Activated naive CD4-positive, alpha-beta T cell treated with anti-CD3 and anti-CD28 coated beads, Interleukin-2, amount 50 U/mL, for 24 hours (primary cell): Measurements from ENCODE around the gene DVL3.
A peak's percentile ranks its signal among the peaks of the same experiment; 100 is the strongest.
"Not testable (repeated sequence)": the region's sequence is repeated elsewhere in the genome, so short reads cannot be mapped to it uniquely, and the experiment has no call there.

Source experiments
- H3K27ac Mint-ChIP-seq: one replicate; pipeline ENCODE4 v1.8.0; 2021; ENCODE audit warnings: mild to moderate bottlenecking, mixed read lengths
- H3K27me3 Mint-ChIP-seq: one replicate; pipeline ENCODE4 v1.8.0; 2021; ENCODE audit warnings: mixed read lengths
- H3K36me3 Mint-ChIP-seq: one replicate; pipeline ENCODE4 v1.8.0; 2021; ENCODE audit warnings: mixed read lengths
- H3K4me1 Mint-ChIP-seq: one replicate; pipeline ENCODE4 v1.8.0; 2021; ENCODE audit warnings: mixed read lengths
- H3K4me3 Mint-ChIP-seq: one replicate; pipeline ENCODE4 v1.8.0; 2021; ENCODE audit warnings: mild to moderate bottlenecking, mixed read lengths
- H3K9me3 Mint-ChIP-seq: one replicate; pipeline ENCODE4 v1.8.0; 2021; ENCODE audit warnings: mixed read lengths

DVL3 gene

DNA sequence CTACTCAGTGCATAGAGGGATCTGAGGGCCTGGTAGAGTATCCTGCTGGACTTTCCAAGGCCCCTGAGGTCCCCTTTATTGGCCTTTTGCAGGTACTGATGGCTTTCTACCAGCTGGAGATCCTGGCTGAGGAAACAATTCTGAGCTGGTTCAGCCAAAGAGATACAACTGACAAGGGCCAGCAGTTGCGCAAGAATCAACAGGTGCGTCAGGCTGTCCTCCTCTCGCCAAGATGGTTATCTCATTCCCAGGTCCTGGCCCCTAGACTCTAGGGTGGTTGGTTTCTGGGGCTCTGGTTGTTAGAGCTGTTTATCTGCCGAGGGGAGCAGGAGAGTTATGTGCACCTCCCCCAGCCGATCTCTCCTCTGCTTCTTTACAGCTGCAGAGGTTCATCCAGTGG is 10.7 kb upstream of the DVL3 start:
- H3K36me3 Mint-ChIP-seq: peaks cover 6% of the 10 kb centered on the region
- H3K27ac Mint-ChIP-seq: no peak overlapping the region
- no peak overlapping the region for H3K4me3 Mint-ChIP-seq
- no peaks in the 10 kb centered on the region for H3K9me3 Mint-ChIP-seq
- H3K27me3 Mint-ChIP-seq: no peaks in the 10 kb centered on the region
- H3K4me1 Mint-ChIP-seq: no peaks in the 10 kb centered on the region

- no peak overlapping the region for H3K4me3 Mint-ChIP-seq
- no peaks in the 10 kb centered on the region for H3K4me1 Mint-ChIP-seq
- H3K9me3 Mint-ChIP-seq: no peaks in the 10 kb centered on the region
- no peaks in the 10 kb centered on the region for H3K27me3 Mint-ChIP-seq
- no peak overlapping the region for H3K27ac Mint-ChIP-seq
- peaks cover 4% of the 10 kb centered on the region for H3K36me3 Mint-ChIP-seq
Observed at GRCh38 chr3:184145111-184145524, 10.1 kb upstream of the DVL3 start.

DNA sequence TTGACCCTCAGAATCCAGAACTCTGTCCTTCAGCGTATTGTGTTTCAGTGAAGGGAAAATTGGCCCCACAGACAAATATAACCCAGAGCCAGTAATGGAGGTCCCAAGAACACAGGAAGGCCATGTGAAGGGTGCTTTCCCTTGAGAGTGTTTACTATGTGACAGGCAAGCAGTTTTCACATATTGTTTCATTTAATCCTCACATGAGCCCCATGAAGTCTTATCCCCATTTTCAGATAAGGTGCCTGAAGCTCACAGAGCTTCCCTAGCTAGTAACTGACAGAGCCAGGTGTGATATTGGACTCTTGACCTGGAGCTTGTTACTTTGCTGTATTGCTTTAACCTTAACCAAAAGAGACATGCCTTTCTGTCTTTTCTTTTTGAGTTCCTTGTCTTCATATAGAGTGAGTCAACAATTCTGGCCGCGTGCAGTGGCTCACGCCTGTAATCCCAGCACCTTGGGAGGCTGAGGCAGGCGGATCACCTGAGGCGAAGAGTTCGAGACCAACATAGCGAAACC is 9.4 kb upstream of the DVL3 start:
- Mint-ChIP-seq H3K4me3 (no peak overlapping the region), H3K36me3 (no peaks in the 10 kb centered on the region), H3K27me3 (no peaks in the 10 kb centered on the region), H3K27ac (no peak overlapping the region), H3K9me3 (no peaks in the 10 kb centered on the region), H3K4me1 (no peaks in the 10 kb centered on the region)

DNA sequence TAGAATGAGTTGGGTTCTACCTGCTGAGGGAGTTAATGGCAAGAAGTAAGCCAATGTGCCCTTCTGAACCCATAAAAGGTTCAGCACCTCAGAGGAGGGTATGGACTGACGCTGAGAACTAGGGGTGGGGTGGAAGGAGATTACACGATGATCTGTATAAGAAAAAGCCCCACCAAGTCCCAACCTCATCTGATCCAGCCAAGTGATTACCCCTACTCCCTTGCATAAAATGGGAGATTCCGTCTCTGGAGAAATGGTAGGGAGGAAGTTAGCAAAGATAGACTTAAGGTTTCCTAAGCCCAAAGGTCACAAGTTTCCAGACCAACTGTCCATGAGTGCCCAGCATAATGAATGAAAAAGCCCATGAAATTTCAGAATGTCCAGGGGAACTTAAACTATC is 7.1 kb upstream of the DVL3 start:
- no peaks in the 10 kb centered on the region for H3K9me3 Mint-ChIP-seq
- H3K36me3 Mint-ChIP-seq: no peaks in the 10 kb centered on the region
- no peaks in the 10 kb centered on the region for H3K4me1 Mint-ChIP-seq
- H3K27ac Mint-ChIP-seq: no peak overlapping the region
- no peaks in the 10 kb centered on the region for H3K27me3 Mint-ChIP-seq
- H3K4me3 Mint-ChIP-seq: no peak overlapping the region

DNA sequence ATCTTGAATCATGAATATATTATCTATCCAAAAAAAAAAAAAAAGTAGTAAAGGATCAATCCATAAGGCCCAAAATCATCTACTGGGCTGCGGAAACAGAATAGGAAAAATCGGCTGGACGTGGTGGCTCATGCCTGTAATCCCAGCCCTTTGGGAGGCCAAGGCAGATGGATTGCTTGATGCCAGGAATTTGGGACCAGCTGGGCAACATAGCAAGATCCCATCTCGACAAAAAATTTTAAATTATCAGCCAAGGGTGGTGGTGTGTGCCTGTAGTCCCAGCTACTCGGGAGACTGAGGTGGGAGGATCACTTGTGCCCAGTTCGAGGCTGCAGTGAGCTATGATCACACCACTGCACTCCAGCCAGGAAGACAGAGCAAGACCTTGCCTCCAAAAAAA is 6.1 kb upstream of the DVL3 start:
- Mint-ChIP-seq H3K4me1 (no peaks in the 10 kb centered on the region), H3K36me3 (no peaks in the 10 kb centered on the region), H3K27ac (no peak overlapping the region), H3K27me3 (no peaks in the 10 kb centered on the region), H3K9me3 (no peaks in the 10 kb centered on the region), H3K4me3 (no peak overlapping the region)

DNA sequence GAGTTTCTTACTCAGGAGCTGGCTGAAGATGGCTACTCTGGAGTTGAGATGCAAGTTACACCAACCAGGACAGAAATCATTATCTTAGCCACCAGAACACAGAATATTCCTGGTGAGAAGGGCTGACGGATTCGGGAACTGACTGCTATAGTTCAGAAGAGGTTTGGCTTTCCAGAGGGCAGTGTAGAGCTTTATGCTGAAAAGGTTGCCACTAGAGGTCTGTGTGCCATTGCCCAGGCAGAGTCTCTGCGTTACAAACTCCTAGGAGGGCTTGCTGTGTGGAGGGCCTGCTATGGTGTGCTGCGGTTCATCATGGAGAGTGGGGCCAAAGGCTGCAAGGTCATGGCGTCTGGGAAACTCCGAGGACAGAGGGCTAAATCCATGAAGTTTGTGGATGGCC is 5.4 kb upstream of the DVL3 start:
- not testable (repeated sequence) for H3K27ac Mint-ChIP-seq, H3K36me3 Mint-ChIP-seq, H3K4me3 Mint-ChIP-seq

GRCh38 chr3:184155644-184156521 is 706 bp downstream of the DVL3 start:
- Mint-ChIP-seq H3K9me3 (no peaks in the 10 kb centered on the region), H3K27ac (peak overlapping the region; percentile 95), H3K4me1 (peaks cover 25% of the 10 kb centered on the region), H3K4me3 (peak overlapping the region; percentile 97), H3K36me3 (no peaks in the 10 kb centered on the region), H3K27me3 (no peaks in the 10 kb centered on the region)

More for the DNA sequence above, 5.4 kb upstream of the DVL3 start:
- not testable (repeated sequence) for H3K9me3 Mint-ChIP-seq, H3K27me3 Mint-ChIP-seq, H3K4me1 Mint-ChIP-seq

GRCh38 chr3:184156522-184156955 is 1.4 kb downstream of the DVL3 start:
- Mint-ChIP-seq H3K4me3 (peak overlapping the region; percentile 97), H3K36me3 (no peaks in the 10 kb centered on the region), H3K4me1 (peaks cover 28% of the 10 kb centered on the region), H3K9me3 (no peaks in the 10 kb centered on the region), H3K27me3 (no peaks in the 10 kb centered on the region), H3K27ac (no peak overlapping the region)

DNA sequence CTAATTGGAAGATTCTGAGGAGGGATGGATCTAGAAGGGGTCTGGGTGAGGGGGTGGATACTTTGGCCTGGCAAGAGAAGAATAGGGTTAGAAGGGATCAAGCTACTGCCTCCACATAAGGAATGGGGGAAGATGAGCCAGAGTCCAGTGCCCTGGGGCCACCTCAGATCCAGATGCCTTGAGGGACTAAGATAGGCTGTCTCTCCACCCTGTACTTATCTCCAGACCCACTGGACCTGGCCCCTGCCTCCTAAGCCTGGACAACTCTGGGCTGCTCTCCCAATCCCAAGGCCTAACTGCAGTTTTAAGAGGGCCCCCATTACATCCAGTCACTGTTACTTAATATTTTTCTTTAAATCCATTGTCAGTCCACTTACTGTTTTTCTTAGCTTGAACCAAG is 2.0 kb downstream of the DVL3 start:
- Mint-ChIP-seq H3K9me3 (no peaks in the 10 kb centered on the region), H3K27ac (peak overlapping the region; percentile 19), H3K27me3 (no peaks in the 10 kb centered on the region), H3K36me3 (no peaks in the 10 kb centered on the region), H3K4me3 (peak overlapping the region; percentile 97), H3K4me1 (peaks cover 30% of the 10 kb centered on the region)

GRCh38 chr3:184158404-184158803 is 3.2 kb downstream of the DVL3 start:
- H3K36me3 Mint-ChIP-seq: no peaks in the 10 kb centered on the region
- no peak overlapping the region for H3K4me3 Mint-ChIP-seq
- H3K27ac Mint-ChIP-seq: no peak overlapping the region
- peaks cover 30% of the 10 kb centered on the region for H3K4me1 Mint-ChIP-seq
- no peaks in the 10 kb centered on the region for H3K27me3 Mint-ChIP-seq
- no peaks in the 10 kb centered on the region for H3K9me3 Mint-ChIP-seq

GRCh38 chr3:184160456-184160855 is 5.3 kb downstream of the DVL3 start:
- Mint-ChIP-seq H3K27me3 (no peaks in the 10 kb centered on the region), H3K27ac (no peak overlapping the region), H3K36me3 (no peaks in the 10 kb centered on the region), H3K4me1 (peaks cover 30% of the 10 kb centered on the region), H3K9me3 (no peaks in the 10 kb centered on the region), H3K4me3 (no peak overlapping the region)

DNA sequence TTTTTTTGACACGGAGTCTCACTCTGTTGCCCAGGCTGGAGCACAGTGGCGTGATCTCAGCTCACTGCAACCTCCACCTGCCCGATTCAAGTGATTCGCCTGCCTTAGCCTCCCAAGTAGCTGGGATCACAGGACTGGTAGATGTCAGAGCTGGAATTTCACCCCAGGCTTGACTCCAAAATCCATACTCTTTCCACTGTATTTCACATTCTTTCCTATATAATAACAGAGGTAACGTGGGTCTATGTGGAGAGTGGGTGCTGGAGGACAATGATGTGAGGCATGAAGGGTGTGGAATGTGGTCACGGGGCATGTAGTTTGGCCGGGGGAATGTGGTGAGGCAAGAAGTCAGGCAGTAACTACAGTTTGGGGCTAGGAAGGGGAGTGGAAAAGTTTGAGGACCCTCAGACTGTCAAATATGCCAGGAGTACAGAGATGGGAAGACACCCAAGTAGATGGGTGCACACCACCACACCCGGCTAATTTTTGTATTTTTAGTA is 7.4 kb downstream of the DVL3 start:
- not testable (repeated sequence) for H3K4me3 Mint-ChIP-seq, H3K27me3 Mint-ChIP-seq, H3K36me3 Mint-ChIP-seq, H3K9me3 Mint-ChIP-seq, H3K27ac Mint-ChIP-seq
- peaks cover 20% of the 10 kb centered on the region for H3K4me1 Mint-ChIP-seq

- Mint-ChIP-seq H3K4me1 (peaks cover 11% of the 10 kb centered on the region), H3K36me3 (no peaks in the 10 kb centered on the region), H3K27ac (no peak overlapping the region), H3K4me3 (no peak overlapping the region), H3K9me3 (no peaks in the 10 kb centered on the region), H3K27me3 (no peaks in the 10 kb centered on the region)
Observed at GRCh38 chr3:184164648-184165330, 9.6 kb downstream of the DVL3 start.

- Mint-ChIP-seq H3K27me3 (no peaks in the 10 kb centered on the region), H3K27ac (no peak overlapping the region), H3K4me1 (peaks cover 6% of the 10 kb centered on the region), H3K9me3 (no peaks in the 10 kb centered on the region), H3K36me3 (no peaks in the 10 kb centered on the region), H3K4me3 (no peak overlapping the region)
Observed at GRCh38 chr3:184165543-184165942, 10.4 kb downstream of the DVL3 start.

GRCh38 chr3:184166671-184167070 is 11.5 kb downstream of the DVL3 start:
- H3K4me3 Mint-ChIP-seq: no peak overlapping the region
- no peaks in the 10 kb centered on the region for H3K9me3 Mint-ChIP-seq
- H3K27me3 Mint-ChIP-seq: no peaks in the 10 kb centered on the region
- no peaks in the 10 kb centered on the region for H3K36me3 Mint-ChIP-seq
- peaks cover under 1% of the 10 kb centered on the region for H3K4me1 Mint-ChIP-seq
- H3K27ac Mint-ChIP-seq: no peak overlapping the region

DNA sequence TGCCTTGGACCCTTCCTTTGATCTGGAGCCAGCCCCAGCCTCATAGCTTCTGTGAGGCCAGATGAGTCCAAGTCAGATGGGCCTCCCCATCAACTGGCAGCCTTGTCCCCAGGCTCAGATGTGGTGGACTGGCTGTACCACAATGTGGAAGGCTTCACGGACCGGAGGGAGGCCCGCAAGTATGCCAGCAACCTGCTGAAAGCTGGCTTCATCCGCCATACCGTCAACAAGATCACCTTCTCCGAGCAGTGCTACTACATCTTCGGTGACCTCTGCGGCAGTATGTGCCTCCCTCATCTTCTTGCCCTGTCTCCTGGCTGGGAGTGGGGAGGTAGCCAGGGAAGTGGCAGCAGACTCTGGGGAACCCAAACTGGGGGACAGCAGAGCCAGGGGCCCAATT is 12.6 kb downstream of the DVL3 start:
- Mint-ChIP-seq H3K27me3 (no peaks in the 10 kb centered on the region), H3K27ac (no peak overlapping the region), H3K4me1 (no peaks in the 10 kb centered on the region), H3K36me3 (no peaks in the 10 kb centered on the region), H3K4me3 (no peak overlapping the region), H3K9me3 (no peaks in the 10 kb centered on the region)
